NB4 (cell line): ENCODE measurements around the gene ACER3.

Experiments used
- MAX ChIP-seq: IDR thresholded peaks from 2 replicates; pipeline ENCODE4 v1.6.1; 2011; ENCODE audit warnings: low read depth, low read length
- MYC ChIP-seq: IDR thresholded peaks from 2 replicates; pipeline ENCODE4 v1.6.1; 2011; ENCODE audit warnings: low read depth, low read length
- POLR2A ChIP-seq: IDR thresholded peaks from 2 replicates; pipeline ENCODE4 v1.6.1; 2011; ENCODE audit warnings: mild to moderate bottlenecking; ENCODE audit not compliant: insufficient read length; ENCODE audit errors: extremely low read depth
- TF ChIP-seq, protein P1 (sequence below): IDR thresholded peaks from one replicate; pipeline ENCODE4 v1.5.1; 2012; ENCODE audit warnings: low read depth, low read length

DNA sequence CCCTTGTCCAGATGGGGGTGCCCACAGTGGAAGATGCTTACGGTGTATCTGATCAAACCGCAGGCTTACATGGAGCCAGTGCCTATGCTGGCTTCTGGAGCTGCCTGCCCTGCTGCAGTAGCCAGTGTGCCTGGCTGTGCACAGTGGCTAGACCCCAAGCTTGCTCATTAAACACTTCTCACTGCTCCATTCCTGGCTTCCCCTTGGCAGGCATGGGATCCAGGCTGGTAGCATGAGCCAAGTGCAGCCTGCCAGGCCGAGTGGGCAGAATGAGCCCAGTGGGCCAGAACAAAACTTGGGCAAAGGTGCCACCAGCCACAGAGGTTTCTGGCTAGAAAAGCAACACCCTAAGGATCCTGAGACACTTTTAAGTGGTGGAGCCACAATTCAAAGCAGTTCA is 118.1 kb downstream of the ACER3 start:
- TF ChIP-seq, protein P1, sequence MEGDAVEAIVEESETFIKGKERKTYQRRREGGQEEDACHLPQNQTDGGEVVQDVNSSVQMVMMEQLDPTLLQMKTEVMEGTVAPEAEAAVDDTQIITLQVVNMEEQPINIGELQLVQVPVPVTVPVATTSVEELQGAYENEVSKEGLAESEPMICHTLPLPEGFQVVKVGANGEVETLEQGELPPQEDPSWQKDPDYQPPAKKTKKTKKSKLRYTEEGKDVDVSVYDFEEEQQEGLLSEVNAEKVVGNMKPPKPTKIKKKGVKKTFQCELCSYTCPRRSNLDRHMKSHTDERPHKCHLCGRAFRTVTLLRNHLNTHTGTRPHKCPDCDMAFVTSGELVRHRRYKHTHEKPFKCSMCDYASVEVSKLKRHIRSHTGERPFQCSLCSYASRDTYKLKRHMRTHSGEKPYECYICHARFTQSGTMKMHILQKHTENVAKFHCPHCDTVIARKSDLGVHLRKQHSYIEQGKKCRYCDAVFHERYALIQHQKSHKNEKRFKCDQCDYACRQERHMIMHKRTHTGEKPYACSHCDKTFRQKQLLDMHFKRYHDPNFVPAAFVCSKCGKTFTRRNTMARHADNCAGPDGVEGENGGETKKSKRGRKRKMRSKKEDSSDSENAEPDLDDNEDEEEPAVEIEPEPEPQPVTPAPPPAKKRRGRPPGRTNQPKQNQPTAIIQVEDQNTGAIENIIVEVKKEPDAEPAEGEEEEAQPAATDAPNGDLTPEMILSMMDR, result no peak
- TF ChIP-seq POLR2A, result no peak
- no peak for TF ChIP-seq MAX
- no peak for TF ChIP-seq MYC
